NCI-H187 treated with DMSO at 0.1 percent for 48 hours (cell line): ENCODE measurements around the gene CT47A7.
"Not testable (repeated sequence)": the region's sequence is repeated elsewhere in the genome, so short reads cannot be mapped to it uniquely, and the experiment has no call there.

Source experiments
- DNase-seq: peaks from one replicate; lab custom pipeline; 2025; lab: John Stamatoyannopoulos, UW

Gene CT47A7

DNA sequence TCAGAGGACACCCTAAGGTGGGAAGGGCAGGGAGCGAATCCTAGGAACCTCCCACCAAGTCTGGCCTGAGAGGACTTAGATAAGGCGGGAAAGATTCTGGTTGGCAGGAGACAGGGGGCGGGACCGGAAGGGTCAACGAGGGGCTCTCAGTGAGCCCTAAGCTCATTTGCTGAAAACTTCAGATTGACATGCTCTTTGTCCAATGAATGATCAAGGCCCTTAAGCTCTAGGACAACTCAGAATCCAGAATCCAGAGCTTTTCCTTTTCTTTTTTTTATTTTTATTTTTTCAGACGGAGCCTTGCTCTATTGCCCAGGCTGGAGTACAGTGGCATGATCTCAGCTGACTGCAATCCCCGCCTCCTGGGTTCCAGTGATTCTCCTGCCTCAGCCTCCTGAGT lies at the start of gene CT47A7:
CT47A7 (minus strand) TSS at position 101 of the 400 bp plus-strand sequence. CDS start 255 bp downstream, outside the sequence.
- not testable (repeated sequence) for DNase-seq

DNA sequence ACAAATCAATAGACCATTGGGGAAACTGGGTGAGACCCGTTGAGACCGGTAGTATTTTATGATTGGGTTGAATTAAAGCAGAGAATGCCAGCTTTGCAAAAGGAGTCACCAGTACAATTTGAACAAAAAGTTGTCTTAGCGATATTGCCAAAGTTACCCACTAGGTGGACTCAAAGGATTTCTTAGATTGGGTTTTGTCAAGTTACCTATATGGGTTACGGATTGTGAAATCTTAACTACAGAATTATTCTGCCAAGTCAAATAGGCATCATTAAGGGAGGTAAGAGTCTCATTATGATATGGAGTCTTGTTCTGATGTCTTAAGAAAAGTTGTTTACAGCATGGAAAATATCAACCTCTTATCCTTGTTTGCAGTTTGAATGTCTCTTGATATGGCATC lies 44.2 kb upstream of the CT47A7 start:
- DNase-seq: no peak

DNA sequence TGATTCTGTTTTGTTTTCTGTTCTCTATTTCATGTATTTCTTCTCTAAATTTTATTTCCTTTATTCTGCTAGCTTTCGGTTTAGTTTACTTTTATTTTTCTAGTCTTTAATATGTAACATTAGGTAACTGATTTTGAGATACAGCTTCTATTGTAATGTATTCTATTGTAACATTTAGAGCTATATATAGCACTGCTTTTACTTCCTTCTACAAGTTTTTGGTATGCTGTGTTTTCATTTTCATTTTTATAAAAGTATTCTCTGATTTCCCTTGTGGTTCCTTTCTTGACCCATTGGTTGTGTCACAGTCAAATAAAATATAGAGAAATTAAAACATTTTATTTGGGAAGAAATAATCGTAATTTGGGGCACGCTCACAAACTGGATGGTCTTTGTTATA lies 43.0 kb upstream of the CT47A7 start:
- DNase-seq: no peak

DNA sequence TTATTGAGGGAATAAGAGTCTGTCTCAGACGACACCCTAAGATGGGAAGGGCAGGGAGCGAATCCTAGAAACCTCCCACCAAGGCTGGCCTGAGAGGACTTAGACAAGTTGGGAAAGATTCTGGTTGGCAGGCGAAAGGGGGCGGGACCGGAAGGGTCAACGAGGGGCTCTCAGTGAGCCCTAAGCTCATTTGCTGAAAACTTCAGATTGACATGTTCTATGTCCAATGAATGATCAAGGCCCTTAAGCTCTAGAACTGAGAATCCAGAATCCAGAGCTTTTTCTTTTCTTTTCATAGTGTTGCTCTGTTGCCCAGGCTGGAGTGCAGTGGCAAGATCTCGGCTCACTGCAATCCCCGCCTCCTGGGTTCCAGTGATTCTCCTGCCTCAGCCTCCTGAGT lies 29.3 kb upstream of the CT47A7 start, which contains the start of gene CT47A1:
CT47A1 (minus strand) TSS at position 101 of the 400 bp plus-strand sequence. CDS start 231 bp downstream, outside the sequence.
- not testable (repeated sequence) for DNase-seq
